ENCODE results near the gene TANGO6.

DNA sequence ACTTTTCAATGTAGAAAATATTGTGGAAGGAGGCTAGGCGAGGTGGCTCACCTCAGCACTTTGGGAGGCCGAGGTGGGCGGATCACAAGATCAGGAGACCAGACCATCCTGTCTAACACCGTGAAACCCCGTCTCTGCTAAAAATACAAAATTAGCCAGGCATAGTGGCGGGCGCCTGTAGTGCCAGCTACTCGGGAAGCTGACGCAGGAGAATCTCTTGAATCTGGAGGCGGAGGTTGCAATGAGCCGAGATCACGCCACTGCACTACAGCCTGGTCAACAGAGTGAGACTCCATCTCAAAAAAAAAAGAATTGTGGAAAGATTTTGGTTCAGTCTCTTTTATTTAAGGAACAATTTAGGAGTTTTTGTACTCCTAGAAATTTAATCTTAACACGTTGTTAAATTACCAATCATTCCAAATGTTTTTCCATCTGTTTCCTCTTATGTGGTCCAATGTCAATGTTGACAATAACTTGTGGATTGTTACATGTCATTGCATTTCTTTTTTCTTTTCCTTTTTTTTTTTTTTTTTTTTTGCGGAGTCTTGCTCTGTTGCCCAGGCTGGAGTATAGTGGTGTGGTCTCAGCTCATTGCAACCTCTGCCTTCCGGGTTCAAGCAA, 137.5 kb downstream of the TANGO6 start:
- TF ChIP-seq, protein P1, sequence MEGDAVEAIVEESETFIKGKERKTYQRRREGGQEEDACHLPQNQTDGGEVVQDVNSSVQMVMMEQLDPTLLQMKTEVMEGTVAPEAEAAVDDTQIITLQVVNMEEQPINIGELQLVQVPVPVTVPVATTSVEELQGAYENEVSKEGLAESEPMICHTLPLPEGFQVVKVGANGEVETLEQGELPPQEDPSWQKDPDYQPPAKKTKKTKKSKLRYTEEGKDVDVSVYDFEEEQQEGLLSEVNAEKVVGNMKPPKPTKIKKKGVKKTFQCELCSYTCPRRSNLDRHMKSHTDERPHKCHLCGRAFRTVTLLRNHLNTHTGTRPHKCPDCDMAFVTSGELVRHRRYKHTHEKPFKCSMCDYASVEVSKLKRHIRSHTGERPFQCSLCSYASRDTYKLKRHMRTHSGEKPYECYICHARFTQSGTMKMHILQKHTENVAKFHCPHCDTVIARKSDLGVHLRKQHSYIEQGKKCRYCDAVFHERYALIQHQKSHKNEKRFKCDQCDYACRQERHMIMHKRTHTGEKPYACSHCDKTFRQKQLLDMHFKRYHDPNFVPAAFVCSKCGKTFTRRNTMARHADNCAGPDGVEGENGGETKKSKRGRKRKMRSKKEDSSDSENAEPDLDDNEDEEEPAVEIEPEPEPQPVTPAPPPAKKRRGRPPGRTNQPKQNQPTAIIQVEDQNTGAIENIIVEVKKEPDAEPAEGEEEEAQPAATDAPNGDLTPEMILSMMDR (conservative IDR thresholded peaks at IDR 0.05; ENCODE audit: low read length), result no peak
- no peak for TF ChIP-seq EZH2phosphoT487 (IDR thresholded peaks at IDR 0.05; ENCODE audit: borderline replicate concordance, low read depth, low read length)
